Nephron progenitor cell (in vitro differentiated cells): Measurements from ENCODE around the gene CBL.

ENCODE experiments used
- DNase-seq: peaks from one replicate; pipeline ENCODE4 v3.0.0; 2021
- H3K27ac Mint-ChIP-seq: 2 replicates; pipeline ENCODE4 v1.8.0; 2021; ENCODE audit warnings: mild to moderate bottlenecking, moderate library complexity, mixed read lengths
- H3K27me3 Mint-ChIP-seq: 2 replicates; pipeline ENCODE4 v1.8.0; 2021; ENCODE audit warnings: mild to moderate bottlenecking, low read depth, mixed read lengths; ENCODE audit not compliant: poor library complexity
- H3K36me3 Mint-ChIP-seq: 2 replicates; pipeline ENCODE4 v1.8.0; 2021; ENCODE audit warnings: low read depth, mixed read lengths
- H3K4me1 Mint-ChIP-seq: 2 replicates; pipeline ENCODE4 v1.8.0; 2021; ENCODE audit warnings: mixed read lengths
- H3K4me3 Mint-ChIP-seq: 2 replicates; pipeline ENCODE4 v1.8.0; 2021; ENCODE audit warnings: mild to moderate bottlenecking, moderate library complexity, mixed read lengths
- H3K9me3 Mint-ChIP-seq: 2 replicates; pipeline ENCODE4 v1.8.0; 2021; ENCODE audit warnings: mild to moderate bottlenecking, moderate library complexity, mixed read lengths
- CTCF ChIP-seq: fragments of 200-600 bp; sonication (generic); IDR thresholded peaks from 2 replicates; pipeline ENCODE4 v1.5.0; 2021; ENCODE audit warnings: antibody characterized with exemption

Gene CBL

GRCh38 chr11:119263352-119263940, 57.3 kb downstream of the CBL start:
- Mint-ChIP-seq H3K27ac (no peak overlapping the region), H3K9me3 (no peaks in the 10 kb centered on the region), H3K4me3 (no peak overlapping the region), H3K27me3 (no peaks in the 10 kb centered on the region), H3K36me3 (peaks cover 7% of the 10 kb centered on the region), H3K4me1 (peaks cover 8% of the 10 kb centered on the region)
- no peak for DNase-seq
- no peak for TF ChIP-seq CTCF

- Mint-ChIP-seq H3K4me1 (no peaks in the 10 kb centered on the region), H3K4me3 (no peak overlapping the region), H3K9me3 (no peaks in the 10 kb centered on the region), H3K36me3 (peaks cover 16% of the 10 kb centered on the region), H3K27me3 (no peaks in the 10 kb centered on the region), H3K27ac (no peak overlapping the region)
- no peak for DNase-seq
- no peak for TF ChIP-seq CTCF
Observed at GRCh38 chr11:119266063-119266462, 59.9 kb downstream of the CBL start.

GRCh38 chr11:119266517-119267255, 60.5 kb downstream of the CBL start:
- Mint-ChIP-seq H3K4me1 (no peaks in the 10 kb centered on the region), H3K27me3 (no peaks in the 10 kb centered on the region), H3K27ac (peak overlapping the region; percentile 6), H3K36me3 (peaks cover 16% of the 10 kb centered on the region), H3K4me3 (no peak overlapping the region), H3K9me3 (no peaks in the 10 kb centered on the region)
- no peak for DNase-seq
- no peak for TF ChIP-seq CTCF

- TF ChIP-seq CTCF = no peak
- DNase-seq = no peak
- Mint-ChIP-seq H3K4me3 (no peak overlapping the region), H3K27me3 (no peaks in the 10 kb centered on the region), H3K9me3 (no peaks in the 10 kb centered on the region), H3K27ac (peak overlapping the region; percentile 37), H3K4me1 (peaks cover 6% of the 10 kb centered on the region), H3K36me3 (peaks cover 16% of the 10 kb centered on the region)
Observed at GRCh38 chr11:119267645-119268044, 61.5 kb downstream of the CBL start.

GRCh38 chr11:119273721-119274120, 67.6 kb downstream of the CBL start:
- Mint-ChIP-seq H3K9me3 (no peaks in the 10 kb centered on the region), H3K27me3 (no peaks in the 10 kb centered on the region), H3K36me3 (peaks cover 51% of the 10 kb centered on the region), H3K4me3 (no peak overlapping the region), H3K4me1 (peaks cover 34% of the 10 kb centered on the region), H3K27ac (peak overlapping the region; percentile 92)
- no peak for TF ChIP-seq CTCF
- DNase-seq = no peak

GRCh38 chr11:119277660-119278059, 71.5 kb downstream of the CBL start:
- H3K27me3 Mint-ChIP-seq = no peaks in the 10 kb centered on the region
- H3K4me3 Mint-ChIP-seq = no peak overlapping the region
- H3K9me3 Mint-ChIP-seq = no peaks in the 10 kb centered on the region
- H3K4me1 Mint-ChIP-seq = peaks cover 27% of the 10 kb centered on the region
- no peak overlapping the region for H3K27ac Mint-ChIP-seq
- peaks cover 62% of the 10 kb centered on the region for H3K36me3 Mint-ChIP-seq
- no peak for DNase-seq
- no peak for TF ChIP-seq CTCF
